Transverse colon (tissue), 3 donors: ENCODE measurements around the gene CENPQ.

Experiments used
- CTCF ChIP-seq, 5 experiments: fragments of 200-600 bp in 3 of 5; fragments of 450-650 bp in 2 of 5; sonication (generic) in 3 of 5; IDR thresholded peaks; 1 replicate in 2 of 5; 2 replicates in 3 of 5; pipeline ENCODE4 v1.5.1; 2016 to 2017; ENCODE audit warnings: antibody characterized with exemption in 5 of 5, inconsistent platforms in 3 of 5, mild to moderate bottlenecking in 2 of 5, moderate library complexity in 1 of 5
- POLR2A ChIP-seq: fragments of 450-650 bp; IDR thresholded peaks from one replicate; pipeline ENCODE4 v1.6.1; 2016; ENCODE audit warnings: antibody characterized with exemption, mild to moderate bottlenecking, moderate library complexity

- TF ChIP-seq CTCF (IDR thresholded peaks at IDR 0.05) (no peak), POLR2A (no peak)
Measured at GRCh38 chr6:49430866-49431265, 32.3 kb upstream of the CENPQ start.
